Activated naive CD4-positive, alpha-beta T cell treated with anti-CD3 and anti-CD28 coated beads for 36 hours (primary cell): Measurements from ENCODE around the gene GRID1. TPM values are rescaled to one million over a fixed set of nuclear protein-coding genes. Genes with fewer than 3 reads are reported as not detected.

Experiments used
- CTCF ChIA-PET: fragments of 350-600 bp; sonication (Branson Sonifier 250); formaldehyde crosslinking; loops from one replicate; lab custom pipeline; 2021; ENCODE audit warnings: antibody characterized with exemption; lab: Charles Lee
- DNase-seq: peaks from one replicate; pipeline ENCODE4 v3.0.0-alpha.2; 2020
- H3K27ac Mint-ChIP-seq: one replicate; pipeline ENCODE4 v1.8.0; 2021; ENCODE audit warnings: mild to moderate bottlenecking, mixed read lengths
- H3K27me3 Mint-ChIP-seq: one replicate; pipeline ENCODE4 v1.8.0; 2021; ENCODE audit warnings: low read depth, mixed read lengths
- H3K36me3 Mint-ChIP-seq: one replicate; pipeline ENCODE4 v1.8.0; 2021; ENCODE audit warnings: low read depth, mixed read lengths
- H3K4me1 Mint-ChIP-seq: one replicate; pipeline ENCODE4 v1.8.0; 2021; ENCODE audit warnings: low read depth, mixed read lengths
- H3K4me3 Mint-ChIP-seq: one replicate; pipeline ENCODE4 v1.8.0; 2021; ENCODE audit warnings: mild to moderate bottlenecking, moderate library complexity, mixed read lengths
- H3K9me3 Mint-ChIP-seq: one replicate; pipeline ENCODE4 v1.8.0; 2021; ENCODE audit warnings: mixed read lengths
- intact Hi-C: fragments of 100-400 bp; cut with micrococcal nuclease; formaldehyde crosslinking; loops from one replicate; pipeline ENCODE4 v1.15.1; 2023
- total RNA-seq, 2 experiments: library from RNA; stranded (reverse); gene quantifications; one replicate each; pipeline ENCODE4 v1.2.3, GENCODE V29; 2021

Gene GRID1
- total RNA-seq, 2 experiments from 2014 or later, result not detected

- intact Hi-C loops, result no loop called here
- no peak for DNase-seq
- no peak overlapping the region for H3K4me3 Mint-ChIP-seq
- no peaks in the 10 kb centered on the region for H3K27me3 Mint-ChIP-seq
- no peaks in the 10 kb centered on the region for H3K4me1 Mint-ChIP-seq
- H3K9me3 Mint-ChIP-seq, result no peaks in the 10 kb centered on the region
- H3K27ac Mint-ChIP-seq, result no peak overlapping the region
- H3K36me3 Mint-ChIP-seq, result no peaks in the 10 kb centered on the region
- CTCF ChIA-PET, result no interaction called here
Observed at GRCh38 chr10:85604136-85604725, 762.4 kb downstream of the GRID1 start.

GRCh38 chr10:85603151-85603940, 763.2 kb downstream of the GRID1 start:
- H3K9me3 Mint-ChIP-seq, result no peaks in the 10 kb centered on the region
- H3K4me1 Mint-ChIP-seq, result no peaks in the 10 kb centered on the region
- CTCF ChIA-PET, result no interaction called here
- no peak for DNase-seq
- no peaks in the 10 kb centered on the region for H3K27me3 Mint-ChIP-seq
- H3K36me3 Mint-ChIP-seq, result no peaks in the 10 kb centered on the region
- no peak overlapping the region for H3K4me3 Mint-ChIP-seq
- intact Hi-C loops, result no loop called here
- H3K27ac Mint-ChIP-seq, result no peak overlapping the region

- no peaks in the 10 kb centered on the region for H3K4me1 Mint-ChIP-seq
- H3K9me3 Mint-ChIP-seq, result no peaks in the 10 kb centered on the region
- no peak overlapping the region for H3K27ac Mint-ChIP-seq
- no peaks in the 10 kb centered on the region for H3K27me3 Mint-ChIP-seq
- H3K4me3 Mint-ChIP-seq, result no peak overlapping the region
- H3K36me3 Mint-ChIP-seq, result no peaks in the 10 kb centered on the region
- no peak for DNase-seq
- intact Hi-C loops, result no loop called here
- CTCF ChIA-PET, result no interaction called here
Observed at GRCh38 chr10:85602713-85603112, 763.9 kb downstream of the GRID1 start.

GRCh38 chr10:85602306-85602705, 764.3 kb downstream of the GRID1 start:
- no peaks in the 10 kb centered on the region for H3K4me1 Mint-ChIP-seq
- CTCF ChIA-PET, result no interaction called here
- H3K9me3 Mint-ChIP-seq, result no peaks in the 10 kb centered on the region
- H3K27ac Mint-ChIP-seq, result no peak overlapping the region
- H3K27me3 Mint-ChIP-seq, result no peaks in the 10 kb centered on the region
- DNase-seq, result no peak
- H3K36me3 Mint-ChIP-seq, result no peaks in the 10 kb centered on the region
- H3K4me3 Mint-ChIP-seq, result no peak overlapping the region
- intact Hi-C loops, result no loop called here

GRCh38 chr10:85601526-85601925, 765.1 kb downstream of the GRID1 start:
- no peaks in the 10 kb centered on the region for H3K27me3 Mint-ChIP-seq
- DNase-seq, result no peak
- intact Hi-C loops, result no loop called here
- no peaks in the 10 kb centered on the region for H3K36me3 Mint-ChIP-seq
- no peaks in the 10 kb centered on the region for H3K9me3 Mint-ChIP-seq
- CTCF ChIA-PET, result interaction anchor here (0.5 to 1.2 kb wide), 2 partner anchors 538 to 544 kb away, joined by 3 to 5 read pairs; no protein-coding TSS in a partner anchor
- H3K4me1 Mint-ChIP-seq, result no peaks in the 10 kb centered on the region
- no peak overlapping the region for H3K27ac Mint-ChIP-seq
- H3K4me3 Mint-ChIP-seq, result no peak overlapping the region

GRCh38 chr10:85600744-85601081, 765.9 kb downstream of the GRID1 start:
- no peak overlapping the region for H3K27ac Mint-ChIP-seq
- no peaks in the 10 kb centered on the region for H3K4me1 Mint-ChIP-seq
- CTCF ChIA-PET, result interaction anchor here (1.2 kb wide), 1 partner anchor 538 kb away, joined by 3 read pairs; no protein-coding TSS in a partner anchor
- H3K9me3 Mint-ChIP-seq, result no peaks in the 10 kb centered on the region
- intact Hi-C loops, result no loop called here
- DNase-seq, result no peak
- H3K27me3 Mint-ChIP-seq, result no peaks in the 10 kb centered on the region
- no peak overlapping the region for H3K4me3 Mint-ChIP-seq
- H3K36me3 Mint-ChIP-seq, result no peaks in the 10 kb centered on the region

GRCh38 chr10:85600026-85600743, 766.4 kb downstream of the GRID1 start:
- H3K27me3 Mint-ChIP-seq, result no peaks in the 10 kb centered on the region
- DNase-seq, result no peak
- H3K9me3 Mint-ChIP-seq, result no peaks in the 10 kb centered on the region
- H3K36me3 Mint-ChIP-seq, result no peaks in the 10 kb centered on the region
- H3K4me1 Mint-ChIP-seq, result peaks cover 1% of the 10 kb centered on the region
- CTCF ChIA-PET, result interaction anchor here (0.6 to 1.2 kb wide), 2 partner anchors 384 to 539 kb away, joined by 3 read pairs; no protein-coding TSS in a partner anchor
- peak overlapping the region; percentile 37 for H3K27ac Mint-ChIP-seq
- intact Hi-C loops, result no loop called here
- no peak overlapping the region for H3K4me3 Mint-ChIP-seq

GRCh38 chr10:85599081-85599480, 767.5 kb downstream of the GRID1 start:
- H3K36me3 Mint-ChIP-seq, result no peaks in the 10 kb centered on the region
- no peak for DNase-seq
- no peak overlapping the region for H3K4me3 Mint-ChIP-seq
- H3K9me3 Mint-ChIP-seq, result no peaks in the 10 kb centered on the region
- H3K27me3 Mint-ChIP-seq, result no peaks in the 10 kb centered on the region
- peaks cover 12% of the 10 kb centered on the region for H3K4me1 Mint-ChIP-seq
- CTCF ChIA-PET, result no interaction called here
- intact Hi-C loops, result no loop called here
- no peak overlapping the region for H3K27ac Mint-ChIP-seq

- CTCF ChIA-PET, result no interaction called here
- intact Hi-C loops, result no loop called here
Observed at GRCh38 chr10:85598646-85599045, 767.9 kb downstream of the GRID1 start.

GRCh38 chr10:85597006-85597405, 769.6 kb downstream of the GRID1 start:
- peaks cover 19% of the 10 kb centered on the region for H3K4me1 Mint-ChIP-seq
- no peak for DNase-seq
- H3K27ac Mint-ChIP-seq, result no peak overlapping the region
- no peaks in the 10 kb centered on the region for H3K27me3 Mint-ChIP-seq
- intact Hi-C loops, result no loop called here
- CTCF ChIA-PET, result no interaction called here
- no peak overlapping the region for H3K4me3 Mint-ChIP-seq
- no peaks in the 10 kb centered on the region for H3K9me3 Mint-ChIP-seq
- H3K36me3 Mint-ChIP-seq, result no peaks in the 10 kb centered on the region

More at GRCh38 chr10:85598646-85599045, 767.9 kb downstream of the GRID1 start:
- Mint-ChIP-seq H3K27me3 (no peaks in the 10 kb centered on the region), H3K4me3 (no peak overlapping the region), H3K27ac (no peak overlapping the region), H3K36me3 (no peaks in the 10 kb centered on the region), H3K9me3 (no peaks in the 10 kb centered on the region), H3K4me1 (peaks cover 17% of the 10 kb centered on the region)
- no peak for DNase-seq

GRCh38 chr10:85596389-85596788, 770.2 kb downstream of the GRID1 start:
- no peak overlapping the region for H3K27ac Mint-ChIP-seq
- H3K27me3 Mint-ChIP-seq, result no peaks in the 10 kb centered on the region
- no peak for DNase-seq
- intact Hi-C loops, result no loop called here
- no peaks in the 10 kb centered on the region for H3K36me3 Mint-ChIP-seq
- H3K4me3 Mint-ChIP-seq, result no peak overlapping the region
- H3K4me1 Mint-ChIP-seq, result peaks cover 19% of the 10 kb centered on the region
- CTCF ChIA-PET, result no interaction called here
- H3K9me3 Mint-ChIP-seq, result no peaks in the 10 kb centered on the region

GRCh38 chr10:85594239-85594638, 772.4 kb downstream of the GRID1 start:
- intact Hi-C loops, result loop anchor here (1.0 kb wide), 1 partner anchor 79 kb away; no protein-coding TSS in a partner anchor

More at GRCh38 chr10:85594239-85594638, 772.4 kb downstream of the GRID1 start:
- Mint-ChIP-seq H3K9me3 (no peaks in the 10 kb centered on the region), H3K4me3 (no peak overlapping the region), H3K27me3 (no peaks in the 10 kb centered on the region), H3K27ac (no peak overlapping the region), H3K36me3 (no peaks in the 10 kb centered on the region), H3K4me1 (peaks cover 19% of the 10 kb centered on the region)
- DNase-seq, result no peak
- CTCF ChIA-PET, result interaction anchor here (0.7 to 1.5 kb wide), 3 partner anchors 16 to 172 kb away, joined by 3 to 5 read pairs (median 3); no protein-coding TSS in a partner anchor
